ENCODE data around the gene SPARCL1.
"Not testable (repeated sequence)": the region's sequence is repeated elsewhere in the genome, so short reads cannot be mapped to it uniquely, and the experiment has no call there.

Gene SPARCL1, protein sequence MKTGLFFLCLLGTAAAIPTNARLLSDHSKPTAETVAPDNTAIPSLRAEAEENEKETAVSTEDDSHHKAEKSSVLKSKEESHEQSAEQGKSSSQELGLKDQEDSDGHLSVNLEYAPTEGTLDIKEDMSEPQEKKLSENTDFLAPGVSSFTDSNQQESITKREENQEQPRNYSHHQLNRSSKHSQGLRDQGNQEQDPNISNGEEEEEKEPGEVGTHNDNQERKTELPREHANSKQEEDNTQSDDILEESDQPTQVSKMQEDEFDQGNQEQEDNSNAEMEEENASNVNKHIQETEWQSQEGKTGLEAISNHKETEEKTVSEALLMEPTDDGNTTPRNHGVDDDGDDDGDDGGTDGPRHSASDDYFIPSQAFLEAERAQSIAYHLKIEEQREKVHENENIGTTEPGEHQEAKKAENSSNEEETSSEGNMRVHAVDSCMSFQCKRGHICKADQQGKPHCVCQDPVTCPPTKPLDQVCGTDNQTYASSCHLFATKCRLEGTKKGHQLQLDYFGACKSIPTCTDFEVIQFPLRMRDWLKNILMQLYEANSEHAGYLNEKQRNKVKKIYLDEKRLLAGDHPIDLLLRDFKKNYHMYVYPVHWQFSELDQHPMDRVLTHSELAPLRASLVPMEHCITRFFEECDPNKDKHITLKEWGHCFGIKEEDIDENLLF

DNA sequence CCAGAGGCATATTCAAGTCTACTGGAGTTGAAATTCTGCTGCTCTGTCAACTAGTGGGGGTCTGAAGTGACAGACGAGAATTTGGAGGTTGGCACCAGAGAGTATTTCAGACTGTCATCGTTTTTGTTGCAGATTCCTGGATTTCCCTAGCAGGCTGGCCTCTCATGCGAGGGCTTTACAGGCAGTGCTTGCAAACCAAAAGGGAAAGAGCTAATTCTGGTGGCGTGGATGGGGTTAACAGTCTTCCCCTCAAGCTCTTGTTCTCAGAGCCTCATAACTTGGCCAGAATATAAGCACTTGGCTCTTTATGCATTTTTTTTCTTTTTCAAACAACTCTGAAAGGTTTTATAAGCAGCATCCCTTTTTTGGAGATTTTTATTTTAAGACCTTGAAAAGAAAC is at the start of gene SPARCL1:
TSS of gene SPARCL1 (minus strand) at position 190 of the 400 bp plus-strand sequence. CDS start 29,802 bp downstream, outside the sequence.
- in situ Hi-C loops (cut with HindIII; ENCODE audit: low sequenced_read_pairs), result loop anchor here (25.0 kb wide), 1 partner anchor 308 kb away; the partner anchor contains the start of gene MEPE

GRCh38 chr4:87575983-87576382 is 46.8 kb upstream of the SPARCL1 start:
- in situ Hi-C loops (cut with HindIII; ENCODE audit: low sequenced_read_pairs), result no loop called here

DNA sequence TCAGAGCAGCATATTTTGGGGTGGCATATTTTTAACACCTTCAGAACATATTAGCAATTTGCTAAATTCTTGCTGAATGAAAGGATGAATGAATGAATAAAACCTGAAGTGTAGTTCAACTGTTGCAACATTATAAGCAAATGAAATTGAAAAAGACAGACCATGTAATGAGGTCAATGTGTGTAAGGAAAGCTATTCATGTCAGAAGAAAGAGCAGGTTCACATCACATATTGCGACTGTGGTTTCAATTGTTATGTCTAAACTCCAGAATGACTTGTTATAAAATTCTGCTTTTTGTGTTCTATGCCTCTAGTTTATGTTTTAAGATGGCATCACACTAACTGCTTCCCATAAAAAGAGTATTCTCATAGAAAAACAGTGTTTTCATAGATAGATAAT is 46.2 kb upstream of the SPARCL1 start:
- in situ Hi-C loops (cut with HindIII; ENCODE audit: low sequenced_read_pairs), result no loop called here

GRCh38 chr4:87574996-87575395 is 45.8 kb upstream of the SPARCL1 start:
- in situ Hi-C loops (cut with HindIII; ENCODE audit: low sequenced_read_pairs), result no loop called here

DNA sequence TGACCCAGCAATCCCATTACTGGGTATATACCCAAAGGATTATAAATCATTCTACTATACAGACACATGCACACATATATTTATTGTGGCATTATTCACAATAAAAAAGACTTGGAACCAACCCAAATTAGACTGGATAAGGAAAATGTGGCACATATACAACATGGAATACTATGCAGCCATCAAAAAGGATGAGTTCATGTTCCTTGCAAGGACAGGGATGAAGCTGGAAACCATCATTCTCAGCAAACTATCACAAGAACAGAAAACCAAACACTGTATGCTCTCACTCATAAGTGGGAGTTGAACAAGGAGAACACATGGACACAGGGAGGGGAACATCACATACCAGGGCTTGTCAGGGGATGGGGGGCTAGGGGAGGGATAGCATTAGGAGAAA is 45.2 kb upstream of the SPARCL1 start:
- in situ Hi-C loops (cut with HindIII; ENCODE audit: low sequenced_read_pairs), result not testable (repeated sequence)

DNA sequence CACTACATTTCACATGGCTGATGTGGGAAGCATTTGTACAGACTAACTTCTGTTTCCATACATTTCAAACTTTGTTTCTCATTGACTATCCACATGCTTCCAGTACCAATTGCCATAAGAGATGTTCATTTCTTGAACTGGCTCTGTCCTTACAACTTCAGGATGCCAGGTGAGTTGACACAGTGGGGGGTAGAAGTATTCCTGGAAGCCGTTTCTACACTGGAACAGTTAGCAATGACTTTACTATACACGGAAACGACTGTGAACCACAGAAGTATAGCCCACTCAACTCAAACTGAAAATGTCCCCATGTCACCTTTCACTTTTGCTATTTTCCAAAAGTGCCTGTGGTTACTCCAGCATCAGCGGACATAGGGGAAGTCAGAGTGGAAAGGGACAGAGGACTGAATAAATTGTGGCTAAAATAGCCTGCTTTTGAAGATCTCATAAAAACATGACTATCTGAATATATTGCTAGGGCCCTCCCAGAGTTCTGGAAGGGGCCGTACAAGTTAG is 41.2 kb upstream of the SPARCL1 start:
- in situ Hi-C loops (cut with HindIII; ENCODE audit: low sequenced_read_pairs), result no loop called here

DNA sequence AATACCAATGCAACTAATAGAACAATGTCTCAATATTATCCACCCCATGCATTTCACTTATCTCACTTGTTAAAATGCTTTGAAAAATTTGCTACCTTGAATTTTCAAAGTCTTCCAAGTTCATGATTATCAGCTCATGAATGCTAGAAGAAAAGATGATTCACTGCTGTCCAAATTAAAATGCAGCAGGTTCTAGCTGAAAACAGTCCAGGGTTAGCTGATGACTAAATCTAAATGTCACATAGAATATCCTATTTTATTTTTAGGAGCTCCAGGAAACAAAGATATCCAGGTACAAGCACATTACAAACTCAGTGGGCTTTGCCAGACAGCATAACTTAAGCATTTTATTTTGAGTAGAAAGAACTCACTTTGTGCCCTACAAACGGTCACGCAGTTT is 38.0 kb upstream of the SPARCL1 start:
- in situ Hi-C loops (cut with HindIII; ENCODE audit: low sequenced_read_pairs), result no loop called here

DNA sequence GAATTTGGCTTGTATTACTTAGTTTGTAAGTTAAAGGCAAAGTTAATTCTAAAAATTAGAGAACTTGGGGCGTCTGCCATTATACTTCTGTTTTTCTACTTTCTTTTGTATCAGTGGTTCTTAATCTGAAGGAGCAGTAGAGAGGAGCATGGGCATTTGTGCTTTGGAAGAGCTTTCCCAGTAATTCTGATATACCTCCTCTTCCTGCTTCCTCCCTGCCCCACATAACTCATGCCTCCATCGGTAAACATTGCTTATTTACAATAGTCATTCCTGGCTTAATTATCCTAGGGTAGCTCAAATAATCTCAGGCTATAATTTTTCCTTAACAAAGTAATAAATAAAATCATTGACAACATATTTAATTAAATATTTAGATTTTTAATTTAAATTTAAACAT is 37.1 kb upstream of the SPARCL1 start:
- in situ Hi-C loops (cut with HindIII; ENCODE audit: low sequenced_read_pairs), result no loop called here

GRCh38 chr4:87565746-87566145 is 36.6 kb upstream of the SPARCL1 start:
- in situ Hi-C loops (cut with HindIII; ENCODE audit: low sequenced_read_pairs), result no loop called here

- in situ Hi-C loops (cut with HindIII; ENCODE audit: low sequenced_read_pairs), result no loop called here
These were observed 31.6 kb upstream of the SPARCL1 start for GRCh38 chr4:87560802-87561201.

DNA sequence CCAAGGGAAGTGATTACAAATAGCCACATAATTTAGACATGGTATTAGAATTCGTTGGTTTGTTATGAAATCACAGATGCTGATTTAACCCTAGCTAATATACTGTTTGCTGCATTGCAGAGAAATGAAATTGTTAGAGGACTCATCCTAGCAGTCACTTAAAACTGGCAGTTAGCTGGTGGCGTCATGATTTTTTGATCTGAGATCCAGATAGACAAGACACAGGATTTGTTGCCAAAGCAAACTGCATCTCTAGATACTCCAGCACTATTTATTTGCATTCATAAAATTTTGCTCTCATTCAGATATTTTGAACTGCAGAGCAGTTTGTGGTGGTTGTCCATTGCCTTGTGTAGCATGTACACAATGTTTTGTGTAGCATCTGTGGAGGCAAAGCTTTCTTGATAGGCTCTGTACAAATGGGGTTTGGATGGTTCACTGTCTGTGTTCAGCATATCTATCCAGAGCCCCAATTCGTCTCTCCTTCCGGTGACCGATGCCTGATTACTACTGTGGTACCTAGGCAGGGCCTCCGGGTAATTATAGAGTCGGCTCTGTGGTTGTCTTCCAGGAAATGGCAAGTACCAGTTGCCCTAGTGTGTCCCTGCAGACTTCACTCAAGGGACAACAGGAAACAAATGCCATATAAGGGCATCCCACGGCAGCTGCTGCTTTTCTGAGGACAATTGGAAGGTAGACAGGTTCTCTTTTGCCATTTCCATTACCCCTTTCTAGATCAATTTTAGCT is 30.1 kb upstream of the SPARCL1 start:
- in situ Hi-C loops (cut with HindIII; ENCODE audit: low sequenced_read_pairs), result no loop called here

- in situ Hi-C loops (cut with HindIII; ENCODE audit: low sequenced_read_pairs), result no loop called here
These were observed 28.2 kb upstream of the SPARCL1 start for GRCh38 chr4:87557348-87557747.

- in situ Hi-C loops (cut with HindIII; ENCODE audit: low sequenced_read_pairs), result no loop called here
These were observed 26.8 kb upstream of the SPARCL1 start for GRCh38 chr4:87555773-87556619.

DNA sequence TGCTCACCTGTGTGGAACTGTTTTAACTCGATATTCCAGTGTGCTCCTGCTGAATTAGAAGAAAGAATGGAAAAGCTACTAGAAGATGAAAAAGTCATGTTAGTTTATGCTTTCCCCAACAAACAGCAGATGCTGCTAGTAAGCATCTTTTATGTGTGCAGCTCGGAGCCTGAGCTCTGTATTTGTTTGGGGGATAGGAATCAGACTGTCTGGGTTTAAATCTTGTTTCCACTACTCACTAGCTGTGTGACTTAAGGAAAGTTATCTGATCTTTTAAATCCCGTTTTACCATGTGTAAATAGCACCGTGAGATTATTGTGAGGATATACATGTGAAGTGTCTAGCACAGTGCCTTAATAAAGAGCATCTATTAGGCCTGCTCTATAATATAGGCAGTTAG is 24.0 kb upstream of the SPARCL1 start:
- in situ Hi-C loops (cut with HindIII; ENCODE audit: low sequenced_read_pairs), result no loop called here

DNA sequence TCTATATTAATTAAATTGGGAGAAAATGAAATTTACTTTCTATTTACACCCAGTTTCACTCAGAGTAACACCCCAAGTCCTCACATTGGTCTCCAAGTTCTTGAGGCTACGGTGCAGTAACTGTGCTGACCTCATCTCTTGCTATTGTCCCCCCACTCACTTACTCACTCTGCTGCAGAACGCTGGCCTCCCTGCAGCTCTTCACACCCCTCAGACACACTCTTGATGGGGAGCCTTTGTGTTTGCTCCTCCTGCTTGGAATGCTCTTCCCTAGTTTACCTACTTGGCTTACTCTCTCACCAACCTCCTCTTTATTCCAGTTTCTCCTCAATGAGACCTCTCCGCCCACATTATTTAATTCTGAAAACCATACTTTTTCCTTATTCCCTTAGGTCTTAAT is 22.2 kb upstream of the SPARCL1 start:
- in situ Hi-C loops (cut with HindIII; ENCODE audit: low sequenced_read_pairs), result no loop called here

- in situ Hi-C loops (cut with HindIII; ENCODE audit: low sequenced_read_pairs), result loop anchor here (25.0 kb wide), 1 partner anchor 290 kb away; the partner anchor contains the start of gene MEPE
These were observed 18.0 kb upstream of the SPARCL1 start for GRCh38 chr4:87547016-87547708.

- in situ Hi-C loops (cut with HindIII; ENCODE audit: low sequenced_read_pairs), result loop anchor here (25.0 kb wide), 1 partner anchor 292 kb away; the partner anchor contains the start of gene MEPE
These were observed 15.9 kb upstream of the SPARCL1 start for GRCh38 chr4:87545052-87545451.

GRCh38 chr4:87543835-87544461 is 14.8 kb upstream of the SPARCL1 start:
- in situ Hi-C loops (cut with HindIII; ENCODE audit: low sequenced_read_pairs), result loop anchor here (25.0 kb wide), 1 partner anchor 293 kb away; the partner anchor contains the start of gene MEPE

DNA sequence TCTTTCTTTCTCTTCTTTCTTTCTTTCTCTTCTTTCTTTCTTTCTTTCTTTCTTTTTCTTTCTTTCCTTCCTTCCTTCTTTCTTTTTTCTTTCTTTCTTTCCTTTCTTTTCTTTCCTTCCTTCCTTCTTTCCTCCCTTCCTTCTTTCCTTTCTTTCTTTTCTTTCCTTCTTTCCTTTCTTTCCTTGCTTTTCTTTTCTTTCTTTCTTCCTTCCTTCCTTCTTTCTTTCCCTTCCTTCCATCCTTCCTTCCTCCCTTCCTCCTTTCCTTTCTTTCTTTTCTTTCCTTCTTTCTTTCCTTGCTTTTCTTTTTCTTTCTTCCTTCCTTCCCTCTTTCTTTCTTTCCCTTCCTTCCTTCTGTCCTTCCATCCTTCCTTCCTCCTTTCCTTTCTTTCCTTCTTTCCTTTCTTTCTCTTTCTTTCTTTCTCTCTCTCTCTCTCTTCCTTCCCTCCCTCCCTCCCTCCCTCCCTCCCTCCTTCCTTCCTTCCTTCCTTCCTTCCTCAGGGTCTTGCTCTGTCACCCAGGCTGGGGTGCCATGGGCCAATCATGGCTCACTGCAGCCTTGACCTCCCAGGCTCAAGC is 13.6 kb upstream of the SPARCL1 start:
- in situ Hi-C loops (cut with HindIII; ENCODE audit: low sequenced_read_pairs), result loop anchor here (25.0 kb wide), 1 partner anchor 294 kb away; the partner anchor contains the start of gene MEPE

Data from DLD1 (cell line).